Central memory CD8-positive, alpha-beta T cell (primary cell): Measurements from ENCODE around the gene SPOCK1.

Experiments
- ATAC-seq: fragments of 150-1000 bp; cut with Tn5 transposase; replicated peaks from 2 replicates; pipeline ENCODE4 v1.10.0; 2022; ENCODE audit warnings: mild to moderate bottlenecking, moderate FRiP score, moderate number of reproducible peaks; ENCODE audit not compliant: poor library complexity, severe bottlenecking; ENCODE audit errors: extremely low read depth
- DNase-seq, 2 donors: peaks; one replicate each; pipeline ENCODE4 v3.0.0; 2021; ENCODE audit warnings: low spot score in 2 of 2
- H3K27ac Mint-ChIP-seq: one replicate; pipeline ENCODE4 v1.8.0; 2022; ENCODE audit warnings: low read depth, mild to moderate bottlenecking, moderate library complexity, mixed read lengths
- H3K27me3 Mint-ChIP-seq: one replicate; pipeline ENCODE4 v1.8.0; 2022; ENCODE audit warnings: mixed read lengths
- H3K36me3 Mint-ChIP-seq: one replicate; pipeline ENCODE4 v1.8.0; 2022; ENCODE audit warnings: mild to moderate bottlenecking, moderate library complexity, mixed read lengths; ENCODE audit not compliant: insufficient read depth
- H3K4me1 Mint-ChIP-seq: one replicate; pipeline ENCODE4 v1.8.0; 2022; ENCODE audit warnings: mixed read lengths
- H3K4me3 Mint-ChIP-seq: one replicate; pipeline ENCODE4 v1.8.0; 2022; ENCODE audit warnings: mild to moderate bottlenecking, moderate library complexity, mixed read lengths
- H3K9me3 Mint-ChIP-seq: one replicate; pipeline ENCODE4 v1.8.0; 2022; ENCODE audit warnings: mixed read lengths

SPOCK1 gene

GRCh38 chr5:137129886-137130680 is 369.0 kb downstream of the SPOCK1 start:
- no peak overlapping the region for H3K4me3 Mint-ChIP-seq
- no peaks in the 10 kb centered on the region for H3K36me3 Mint-ChIP-seq
- no peaks in the 10 kb centered on the region for H3K4me1 Mint-ChIP-seq
- H3K9me3 Mint-ChIP-seq: peaks cover 5% of the 10 kb centered on the region
- ATAC-seq (no peak), DNase-seq (no peak)
- peaks cover 32% of the 10 kb centered on the region for H3K27me3 Mint-ChIP-seq
- H3K27ac Mint-ChIP-seq: no peak overlapping the region

GRCh38 chr5:137128012-137128411 is 371.1 kb downstream of the SPOCK1 start:
- H3K27ac Mint-ChIP-seq: no peak overlapping the region
- ATAC-seq (no peak), DNase-seq (no peak)
- no peaks in the 10 kb centered on the region for H3K4me1 Mint-ChIP-seq
- peaks cover 5% of the 10 kb centered on the region for H3K9me3 Mint-ChIP-seq
- H3K27me3 Mint-ChIP-seq: peaks cover 32% of the 10 kb centered on the region
- no peak overlapping the region for H3K4me3 Mint-ChIP-seq
- no peaks in the 10 kb centered on the region for H3K36me3 Mint-ChIP-seq

- peaks cover 5% of the 10 kb centered on the region for H3K9me3 Mint-ChIP-seq
- H3K27ac Mint-ChIP-seq: no peak overlapping the region
- H3K36me3 Mint-ChIP-seq: no peaks in the 10 kb centered on the region
- DNase-seq: no peak
- no peak for ATAC-seq
- no peaks in the 10 kb centered on the region for H3K4me1 Mint-ChIP-seq
- H3K27me3 Mint-ChIP-seq: peaks cover 32% of the 10 kb centered on the region
- no peak overlapping the region for H3K4me3 Mint-ChIP-seq
Observed at GRCh38 chr5:137126829-137127228, 372.3 kb downstream of the SPOCK1 start.

GRCh38 chr5:137122558-137122957 is 376.6 kb downstream of the SPOCK1 start:
- no peaks in the 10 kb centered on the region for H3K4me1 Mint-ChIP-seq
- no peak overlapping the region for H3K27ac Mint-ChIP-seq
- H3K36me3 Mint-ChIP-seq: no peaks in the 10 kb centered on the region
- no peak for ATAC-seq
- H3K9me3 Mint-ChIP-seq: no peaks in the 10 kb centered on the region
- no peak for DNase-seq
- no peak overlapping the region for H3K4me3 Mint-ChIP-seq
- no peaks in the 10 kb centered on the region for H3K27me3 Mint-ChIP-seq

GRCh38 chr5:137122075-137122474 is 377.1 kb downstream of the SPOCK1 start:
- Mint-ChIP-seq H3K9me3 (peaks cover 2% of the 10 kb centered on the region), H3K27ac (no peak overlapping the region), H3K4me1 (no peaks in the 10 kb centered on the region), H3K27me3 (peaks cover 4% of the 10 kb centered on the region), H3K36me3 (no peaks in the 10 kb centered on the region), H3K4me3 (no peak overlapping the region)
- no peak for ATAC-seq
- no peak for DNase-seq

GRCh38 chr5:137119321-137119720 is 379.8 kb downstream of the SPOCK1 start:
- Mint-ChIP-seq H3K4me1 (no peaks in the 10 kb centered on the region), H3K27me3 (peaks cover 14% of the 10 kb centered on the region), H3K27ac (no peak overlapping the region), H3K36me3 (no peaks in the 10 kb centered on the region), H3K4me3 (no peak overlapping the region), H3K9me3 (peaks cover 6% of the 10 kb centered on the region)
- ATAC-seq (no peak), DNase-seq (no peak)

- no peak overlapping the region for H3K4me3 Mint-ChIP-seq
- H3K4me1 Mint-ChIP-seq: no peaks in the 10 kb centered on the region
- H3K36me3 Mint-ChIP-seq: no peaks in the 10 kb centered on the region
- no peak overlapping the region for H3K27ac Mint-ChIP-seq
- no peak for ATAC-seq
- H3K27me3 Mint-ChIP-seq: peaks cover 14% of the 10 kb centered on the region
- no peak for DNase-seq
- peaks cover 6% of the 10 kb centered on the region for H3K9me3 Mint-ChIP-seq
Observed at GRCh38 chr5:137118629-137119028, 380.5 kb downstream of the SPOCK1 start.

GRCh38 chr5:137115152-137115551 is 384.0 kb downstream of the SPOCK1 start:
- no peak overlapping the region for H3K4me3 Mint-ChIP-seq

GRCh38 chr5:137114529-137114928 is 384.6 kb downstream of the SPOCK1 start:
- Mint-ChIP-seq H3K27me3 (peaks cover 33% of the 10 kb centered on the region), H3K4me3 (no peak overlapping the region), H3K4me1 (no peaks in the 10 kb centered on the region), H3K36me3 (no peaks in the 10 kb centered on the region), H3K27ac (no peak overlapping the region), H3K9me3 (peaks cover 6% of the 10 kb centered on the region)
- DNase-seq: no peak
- no peak for ATAC-seq

More at GRCh38 chr5:137115152-137115551, 384.0 kb downstream of the SPOCK1 start:
- no peaks in the 10 kb centered on the region for H3K4me1 Mint-ChIP-seq
- peaks cover 27% of the 10 kb centered on the region for H3K27me3 Mint-ChIP-seq
- DNase-seq (no peak), ATAC-seq (no peak)
- H3K9me3 Mint-ChIP-seq: peaks cover 6% of the 10 kb centered on the region
- H3K27ac Mint-ChIP-seq: no peak overlapping the region
- H3K36me3 Mint-ChIP-seq: no peaks in the 10 kb centered on the region

- ATAC-seq: no peak
- H3K36me3 Mint-ChIP-seq: no peaks in the 10 kb centered on the region
- no peaks in the 10 kb centered on the region for H3K4me1 Mint-ChIP-seq
- no peak overlapping the region for H3K4me3 Mint-ChIP-seq
- H3K9me3 Mint-ChIP-seq: peaks cover 6% of the 10 kb centered on the region
- H3K27me3 Mint-ChIP-seq: peaks cover 37% of the 10 kb centered on the region
- no peak for DNase-seq
- H3K27ac Mint-ChIP-seq: no peak overlapping the region
Observed at GRCh38 chr5:137113939-137114338, 385.2 kb downstream of the SPOCK1 start.

- peaks cover 6% of the 10 kb centered on the region for H3K9me3 Mint-ChIP-seq
- no peaks in the 10 kb centered on the region for H3K4me1 Mint-ChIP-seq
- H3K27ac Mint-ChIP-seq: no peak overlapping the region
- DNase-seq (no peak), ATAC-seq (no peak)
- no peaks in the 10 kb centered on the region for H3K36me3 Mint-ChIP-seq
- no peak overlapping the region for H3K4me3 Mint-ChIP-seq
- peaks cover 37% of the 10 kb centered on the region for H3K27me3 Mint-ChIP-seq
Observed at GRCh38 chr5:137113161-137113560, 386.0 kb downstream of the SPOCK1 start.

GRCh38 chr5:137105351-137106035 is 393.6 kb downstream of the SPOCK1 start:
- no peaks in the 10 kb centered on the region for H3K9me3 Mint-ChIP-seq
- no peaks in the 10 kb centered on the region for H3K4me1 Mint-ChIP-seq
- H3K27me3 Mint-ChIP-seq: peaks cover 14% of the 10 kb centered on the region
- ATAC-seq (no peak), DNase-seq (no peak)
- H3K27ac Mint-ChIP-seq: no peak overlapping the region
- no peaks in the 10 kb centered on the region for H3K36me3 Mint-ChIP-seq
- H3K4me3 Mint-ChIP-seq: no peak overlapping the region

- H3K27ac Mint-ChIP-seq: no peak overlapping the region
- H3K36me3 Mint-ChIP-seq: no peaks in the 10 kb centered on the region
- ATAC-seq: no peak
Observed at GRCh38 chr5:137101544-137101943, 397.6 kb downstream of the SPOCK1 start.

More at GRCh38 chr5:137101544-137101943, 397.6 kb downstream of the SPOCK1 start:
- Mint-ChIP-seq H3K4me3 (no peak overlapping the region), H3K9me3 (no peaks in the 10 kb centered on the region), H3K4me1 (no peaks in the 10 kb centered on the region), H3K27me3 (no peaks in the 10 kb centered on the region)
- no peak for DNase-seq
